OCI-M1 (cell line): ENCODE data around the gene TRIML1.
"Not testable (repeated sequence)": the region's sequence is repeated elsewhere in the genome, so short reads cannot be mapped to it uniquely, and the experiment has no call there.

Experiments
- DNase-seq: peaks from one replicate; lab custom pipeline; 2025; lab: John Stamatoyannopoulos, UW

The TRIML1 gene

DNA sequence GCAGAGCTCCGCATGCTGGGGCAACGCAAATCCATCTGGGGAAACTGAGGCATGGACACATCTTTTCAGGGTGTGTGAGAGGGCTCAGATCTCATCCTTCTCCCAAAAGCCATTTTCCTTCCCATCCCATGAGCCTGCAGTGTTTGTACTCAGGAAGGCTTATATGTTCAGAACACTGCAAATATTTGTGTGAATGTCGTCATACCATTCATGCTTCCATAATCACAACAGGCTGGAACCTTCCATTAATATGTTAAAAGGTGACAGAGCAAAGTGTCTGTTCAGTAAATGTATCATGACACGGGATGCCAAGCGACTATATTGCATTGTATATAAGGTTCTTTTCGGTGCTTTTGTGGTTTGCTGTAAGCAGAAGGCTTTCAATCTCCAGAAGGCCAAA lies 8.5 kb downstream of the TRIML1 start:
- DNase-seq: no peak

DNA sequence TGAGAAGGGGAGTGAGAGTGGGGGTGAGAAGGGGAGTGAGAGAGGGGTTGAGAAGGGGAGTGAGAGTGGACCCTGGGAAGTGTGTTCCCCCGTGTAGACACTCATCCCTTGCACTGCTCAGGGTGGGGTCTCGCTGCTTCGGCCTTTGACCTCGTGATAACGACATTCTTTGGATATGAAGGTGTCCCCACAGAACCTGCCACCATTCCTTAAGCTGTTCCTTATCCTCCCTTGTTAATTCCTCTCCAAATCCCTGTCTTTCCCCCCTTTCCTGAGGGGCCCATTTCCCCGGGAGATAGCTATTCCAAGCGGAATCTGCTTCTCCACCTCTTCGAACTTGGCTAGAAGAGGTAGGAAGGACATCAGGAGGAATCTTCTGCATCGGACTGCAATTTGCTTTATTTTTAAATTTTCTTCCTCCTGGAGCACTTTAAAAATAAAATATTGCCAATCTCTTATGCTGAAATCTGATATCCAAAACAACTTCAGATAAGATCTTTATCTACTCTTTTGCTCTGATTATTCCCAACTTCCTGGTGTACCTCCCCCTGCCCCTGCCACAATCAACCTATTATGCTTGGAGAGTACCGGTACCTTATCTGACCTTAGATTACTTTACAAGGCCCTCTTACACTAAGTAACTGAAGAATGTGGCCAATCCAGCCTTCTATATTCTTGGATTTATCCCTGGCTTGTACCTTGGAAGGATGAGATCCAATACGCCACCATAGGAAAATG lies 15.6 kb downstream of the TRIML1 start:
- DNase-seq: no peak

- DNase-seq: no peak
Measured at GRCh38 chr4:188158336-188158735, 19.1 kb downstream of the TRIML1 start.

DNA sequence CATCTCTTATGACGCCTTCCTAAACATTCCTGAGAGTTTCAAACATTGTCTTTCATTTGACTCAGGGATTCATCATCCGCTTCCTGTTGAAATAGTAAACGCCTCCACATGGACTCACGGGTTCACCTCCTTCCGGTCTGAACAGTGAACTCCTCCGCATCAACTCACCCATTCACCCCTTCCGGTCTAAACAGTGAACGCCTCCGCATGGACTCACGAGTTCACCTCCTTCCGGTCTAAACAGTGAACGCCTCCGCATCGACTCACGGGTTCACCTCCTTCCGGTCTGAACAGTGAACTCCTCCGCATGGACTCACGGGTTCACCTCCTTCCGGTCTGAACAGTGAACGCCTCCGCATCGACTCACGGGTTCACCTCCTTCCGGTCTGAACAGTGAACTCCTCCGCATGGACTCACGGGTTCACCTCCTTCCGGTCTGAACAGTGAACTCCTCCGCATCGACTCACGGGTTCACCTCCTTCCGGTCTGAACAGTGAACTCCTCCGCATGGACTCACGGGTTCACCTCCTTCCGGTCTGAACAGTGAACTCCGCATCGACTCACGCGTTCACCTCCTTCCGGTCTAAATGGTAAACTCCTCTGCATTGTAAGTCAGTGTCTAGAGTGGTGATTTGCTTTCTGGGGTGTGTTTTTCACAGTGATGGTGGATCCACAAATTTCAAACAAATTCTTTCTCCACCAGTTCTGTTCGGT lies 20.4 kb downstream of the TRIML1 start:
- DNase-seq: not testable (repeated sequence)

DNA sequence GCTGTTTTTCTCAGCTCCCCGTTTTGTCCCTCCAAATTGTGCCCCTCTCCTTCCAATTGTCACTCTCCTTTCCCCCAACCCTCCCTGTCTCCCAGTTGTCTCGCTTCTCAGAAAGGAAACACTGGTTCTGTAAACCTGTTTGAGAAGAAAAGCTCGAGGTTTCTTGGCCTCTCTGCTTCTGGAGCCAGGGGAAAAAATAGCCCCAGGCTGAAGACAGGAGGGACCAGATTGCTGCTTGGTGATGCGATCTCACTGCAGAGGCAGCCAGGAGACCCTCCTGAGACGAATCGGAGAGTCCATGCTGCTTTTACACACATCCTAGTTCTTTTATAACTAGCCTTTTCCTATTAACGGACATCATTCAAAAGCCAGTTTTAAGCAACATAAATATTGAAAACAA lies 21.2 kb downstream of the TRIML1 start:
- DNase-seq: no peak

DNA sequence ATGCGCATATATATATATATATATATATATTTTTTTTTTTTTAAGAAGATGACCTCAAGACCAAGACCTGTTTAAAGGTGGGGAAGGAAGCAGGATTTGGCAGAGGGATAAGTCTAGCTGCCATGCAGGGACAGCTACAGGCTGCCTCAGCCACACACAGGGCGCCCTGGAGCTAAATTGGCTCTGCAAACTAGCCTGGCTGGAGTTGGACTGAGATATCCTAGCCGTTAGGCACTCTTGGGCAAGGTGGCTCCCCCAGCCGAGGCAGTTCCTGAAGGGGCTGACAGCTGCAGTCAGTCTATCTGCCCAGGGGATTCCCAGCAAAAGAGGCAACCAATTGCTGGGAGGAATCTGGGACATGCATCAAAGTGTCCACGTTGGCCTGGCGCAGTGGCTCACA lies 21.9 kb downstream of the TRIML1 start:
- DNase-seq: no peak

GRCh38 chr4:188162698-188163097 lies 23.5 kb downstream of the TRIML1 start:
- DNase-seq: no peak

GRCh38 chr4:188168726-188169373 lies 29.6 kb downstream of the TRIML1 start:
- no peak for DNase-seq

DNA sequence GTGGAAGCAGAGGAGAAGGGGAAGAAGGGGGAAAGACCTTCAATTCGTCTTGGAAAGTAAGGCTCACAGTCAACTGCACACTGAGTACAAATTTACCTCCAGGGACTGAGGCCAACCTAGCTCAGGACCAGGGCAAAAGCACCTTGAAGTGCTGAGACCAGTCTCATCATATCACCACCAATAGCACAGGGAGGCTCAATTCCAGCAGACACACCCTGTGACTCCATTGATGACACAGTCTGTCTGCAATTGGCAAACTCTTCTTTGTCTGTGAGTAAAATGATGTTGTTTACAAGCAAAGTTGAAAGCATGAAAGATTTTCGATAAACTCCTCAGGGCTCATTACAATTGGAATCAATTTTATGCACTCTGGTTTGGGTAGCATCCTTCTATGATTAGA lies 32.3 kb downstream of the TRIML1 start:
- no peak for DNase-seq

DNA sequence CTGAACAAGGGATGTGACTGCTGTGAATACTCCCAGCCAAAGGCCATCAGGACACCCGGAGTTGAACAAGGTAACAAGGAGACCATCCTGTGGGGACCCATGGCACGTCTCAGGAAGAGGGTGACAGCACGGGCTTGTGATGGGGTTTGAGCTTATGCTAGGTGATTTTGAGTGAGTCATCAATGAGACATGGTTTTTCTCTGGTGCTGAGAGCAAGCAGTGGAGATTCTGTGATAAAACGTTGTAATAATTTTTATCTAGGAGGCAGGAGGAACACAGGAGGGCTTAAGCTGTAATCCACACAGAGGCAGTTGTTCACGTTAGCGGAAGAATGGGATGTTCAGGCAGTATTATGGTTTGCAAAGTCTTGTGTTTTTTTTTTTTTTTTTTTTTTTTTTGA lies 36.0 kb downstream of the TRIML1 start:
- no peak for DNase-seq

GRCh38 chr4:188177997-188178675 lies 38.9 kb downstream of the TRIML1 start:
- DNase-seq: no peak

- DNase-seq: no peak
Measured at GRCh38 chr4:188178806-188179205, 39.6 kb downstream of the TRIML1 start.

DNA sequence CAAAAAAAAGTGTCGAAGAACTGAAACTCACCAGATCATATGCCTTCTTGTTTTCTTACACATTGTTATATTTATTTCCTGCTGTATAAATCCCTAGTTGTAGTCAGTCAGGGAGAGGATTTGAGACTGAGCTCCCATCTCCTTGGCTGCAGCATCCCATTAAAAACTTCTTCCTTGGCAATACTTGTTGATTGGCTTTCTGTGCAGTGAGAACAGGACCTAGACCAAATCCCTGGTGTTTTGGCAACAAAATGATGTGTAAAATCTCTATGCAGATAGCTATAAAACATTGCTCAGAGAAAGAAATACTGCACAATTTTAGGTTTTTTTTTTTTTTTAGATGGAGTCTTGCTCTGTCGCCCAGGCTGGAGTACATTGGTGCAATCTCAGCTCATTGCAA lies 47.9 kb downstream of the TRIML1 start:
- DNase-seq: no peak

DNA sequence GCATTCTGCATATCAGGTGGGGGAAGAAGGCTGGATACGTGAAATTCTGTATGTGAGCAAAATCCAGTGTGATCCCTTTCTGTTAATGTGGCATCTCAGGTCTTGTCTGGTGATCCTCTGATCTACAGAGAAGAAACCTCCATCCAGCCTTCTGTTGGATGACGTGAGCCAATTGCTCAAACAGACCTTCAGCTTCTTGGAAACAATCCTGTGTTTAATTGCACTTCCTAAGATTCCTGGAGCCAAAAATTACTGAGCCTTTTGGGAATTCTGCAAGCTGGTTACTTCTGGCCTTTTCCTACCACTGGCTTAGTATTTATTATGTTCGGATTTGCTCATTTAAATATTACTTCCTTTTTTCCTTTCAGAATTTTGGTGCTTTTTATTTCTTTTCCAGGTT lies 51.2 kb downstream of the TRIML1 start:
- no peak for DNase-seq

GRCh38 chr4:188194421-188194820 lies 55.2 kb downstream of the TRIML1 start:
- no peak for DNase-seq

GRCh38 chr4:188195389-188195985 lies 56.2 kb downstream of the TRIML1 start:
- DNase-seq: no peak

GRCh38 chr4:188196134-188196735 lies 57.0 kb downstream of the TRIML1 start:
- DNase-seq: no peak
